NOMO-1 treated with dmso at 0.1 percent for 144 hours (cell line): ENCODE results near the gene RFX8.

Source experiments
- DNase-seq: peaks from one replicate; lab custom pipeline; 2025; ENCODE audit not compliant: unreplicated experiment; lab: John Stamatoyannopoulos, UW

The RFX8 gene

DNA sequence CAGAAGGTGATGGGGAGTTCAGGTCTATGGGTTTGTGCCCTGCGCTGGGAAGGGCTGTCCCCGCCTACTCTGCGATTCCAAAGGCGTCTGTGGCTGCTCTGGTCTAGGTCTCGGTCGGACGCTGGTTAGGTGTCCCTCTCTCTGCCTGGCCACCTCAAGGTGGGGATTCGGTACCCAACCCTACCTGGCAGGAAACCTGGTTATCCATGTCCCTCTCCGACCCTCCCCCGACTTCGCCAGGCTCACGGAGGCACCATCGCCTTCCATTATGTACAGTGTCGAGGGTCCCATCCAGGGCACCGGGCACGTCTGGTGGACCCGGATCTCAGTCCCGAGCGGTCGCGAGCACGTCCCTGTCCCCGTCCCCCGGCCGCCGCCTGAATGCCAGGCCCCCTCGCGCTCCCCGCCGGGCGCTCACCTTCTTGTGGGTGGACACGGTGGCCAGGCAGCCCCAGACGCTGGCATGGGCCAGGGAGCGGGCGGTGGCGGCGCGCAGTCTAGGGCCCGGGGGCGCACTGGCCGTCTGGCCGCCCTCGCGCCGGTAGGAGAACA, 88.2 kb downstream of the RFX8 start:
- no peak for DNase-seq

DNA sequence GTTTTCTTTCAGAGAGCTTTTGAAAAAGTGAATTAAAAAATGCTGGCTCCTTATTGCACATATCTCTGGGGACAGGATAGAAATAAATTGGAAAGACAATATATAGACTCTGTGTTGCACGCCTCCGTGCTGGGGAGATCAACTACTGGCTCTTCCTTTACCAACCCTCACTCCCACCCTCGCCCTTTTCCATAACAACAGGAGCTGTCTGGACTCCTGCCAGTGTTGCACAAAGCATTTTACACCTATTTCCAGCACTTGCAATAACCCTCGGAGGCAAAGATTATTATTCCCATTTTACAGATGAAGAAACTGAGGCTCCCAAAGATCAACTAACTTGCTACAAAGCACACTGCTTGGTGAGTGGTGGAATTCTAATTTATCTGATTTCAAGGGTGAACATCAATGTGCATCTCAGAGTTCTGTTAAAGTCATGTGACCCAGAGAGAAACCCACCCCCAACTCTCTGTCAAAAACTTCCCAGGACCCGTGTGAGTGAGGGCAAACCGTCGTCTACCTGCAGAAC, 91.8 kb downstream of the RFX8 start:
- no peak for DNase-seq

DNA sequence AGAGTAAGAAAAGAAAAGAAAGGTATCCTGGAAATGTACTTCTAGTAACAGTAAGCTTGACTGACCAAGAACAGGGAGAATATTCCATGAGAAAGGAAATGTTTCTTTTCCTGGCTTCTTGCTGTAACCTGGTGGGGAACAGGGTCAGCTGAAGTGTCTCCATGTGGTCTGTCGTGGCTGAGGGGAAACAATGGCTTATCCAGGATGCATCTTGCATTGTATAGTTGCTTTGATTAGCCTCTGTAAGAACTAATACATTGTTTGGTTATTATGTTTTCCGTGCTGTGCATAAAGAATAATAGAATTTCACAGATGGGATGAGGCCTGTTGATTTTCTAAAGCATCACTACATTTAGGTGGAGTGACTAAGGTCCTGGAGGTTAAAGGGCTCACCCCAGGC, 92.5 kb downstream of the RFX8 start:
- no peak for DNase-seq

DNA sequence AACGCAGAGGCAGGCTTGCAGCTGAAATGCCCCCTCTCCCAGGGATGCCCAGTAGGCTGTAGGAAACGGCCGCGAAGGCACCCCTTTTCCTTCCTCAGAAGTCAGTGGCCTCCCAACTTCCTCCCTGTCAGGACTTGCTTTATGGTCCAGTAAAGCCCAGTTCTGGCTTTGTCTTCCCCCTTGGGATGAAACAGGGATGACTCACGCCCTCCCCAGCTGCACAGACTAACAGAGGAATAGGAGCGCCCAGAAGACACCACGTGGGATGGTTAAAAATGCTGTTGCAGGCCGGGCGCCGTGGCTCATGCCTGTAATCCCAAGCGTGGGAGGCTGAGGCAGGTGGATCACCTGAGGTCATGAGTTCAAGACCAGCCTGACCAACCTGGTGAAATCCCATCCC, 94.5 kb downstream of the RFX8 start:
- no peak for DNase-seq

DNA sequence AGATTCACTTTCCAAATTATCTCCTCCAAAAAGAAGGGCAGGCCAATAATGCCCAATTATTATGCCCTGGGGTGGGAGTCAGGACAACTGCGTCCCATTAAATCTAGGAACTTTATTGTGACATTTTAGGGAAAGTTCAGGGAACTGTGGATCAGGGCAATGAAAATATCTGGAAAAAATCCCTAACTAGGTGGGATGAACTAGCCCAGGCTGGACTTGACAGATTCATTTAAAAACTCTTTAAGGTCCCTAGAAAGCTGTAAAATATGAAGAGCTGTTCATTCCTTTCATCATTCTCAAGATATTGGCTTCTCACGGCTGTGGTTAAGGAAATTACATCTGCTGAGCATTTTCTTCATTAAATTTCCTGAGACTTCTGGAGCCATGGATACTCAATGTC, 95.8 kb downstream of the RFX8 start:
- no peak for DNase-seq

DNA sequence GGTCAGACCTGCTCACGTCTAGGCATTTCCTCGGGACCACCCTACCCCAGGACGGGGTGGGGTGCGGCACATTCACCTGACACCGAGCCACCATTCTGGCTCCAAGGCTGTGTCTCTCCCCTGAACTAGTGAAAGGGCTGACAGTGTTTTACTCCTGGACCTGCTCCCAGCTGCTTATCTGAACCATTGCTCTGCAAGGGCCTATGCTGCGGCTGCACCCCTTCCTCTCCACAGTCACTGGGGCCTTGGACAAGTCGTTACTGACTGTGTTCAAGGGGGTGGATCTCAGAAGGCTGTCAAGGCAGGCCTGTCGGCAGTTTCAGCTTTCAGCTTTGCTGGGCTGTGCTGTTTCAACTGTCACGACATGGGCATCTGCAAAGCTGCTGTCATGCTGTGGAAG, 99.3 kb downstream of the RFX8 start:
- DNase-seq = no peak

DNA sequence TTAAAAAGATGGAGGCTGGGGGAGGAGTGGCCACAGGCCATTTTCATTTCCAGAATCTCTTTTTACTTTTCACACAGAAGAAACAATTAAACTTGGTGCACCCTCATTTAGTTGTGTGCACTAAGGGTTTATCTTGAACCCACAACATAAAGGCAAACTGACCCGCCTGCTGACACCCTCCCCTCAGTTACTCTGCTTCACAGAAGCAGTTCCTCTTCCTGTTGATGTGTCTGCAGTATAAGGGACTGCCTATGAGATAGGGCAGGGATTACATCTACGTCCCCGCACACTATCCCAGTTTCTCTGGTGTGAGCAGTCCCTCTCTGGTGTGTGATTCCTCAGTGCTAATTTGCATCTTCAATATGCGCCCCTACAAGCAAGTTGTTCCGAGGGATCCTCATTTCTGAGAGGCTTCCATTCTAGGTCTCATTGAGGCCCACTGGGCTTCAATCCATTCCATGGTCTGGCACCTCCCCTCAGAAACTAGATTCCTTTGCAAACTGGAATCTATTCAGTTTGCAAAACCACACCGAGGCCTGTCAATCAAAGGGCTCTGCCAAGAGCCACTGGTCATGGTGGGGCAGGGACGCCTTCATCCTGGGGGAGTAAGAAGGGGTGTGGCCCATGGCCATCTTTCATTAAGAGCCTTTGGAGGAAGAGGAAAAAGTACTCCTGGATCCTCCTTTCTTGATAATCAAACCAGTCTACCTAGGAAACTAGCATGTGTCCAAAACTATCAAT, 99.9 kb downstream of the RFX8 start:
- DNase-seq = no peak

DNA sequence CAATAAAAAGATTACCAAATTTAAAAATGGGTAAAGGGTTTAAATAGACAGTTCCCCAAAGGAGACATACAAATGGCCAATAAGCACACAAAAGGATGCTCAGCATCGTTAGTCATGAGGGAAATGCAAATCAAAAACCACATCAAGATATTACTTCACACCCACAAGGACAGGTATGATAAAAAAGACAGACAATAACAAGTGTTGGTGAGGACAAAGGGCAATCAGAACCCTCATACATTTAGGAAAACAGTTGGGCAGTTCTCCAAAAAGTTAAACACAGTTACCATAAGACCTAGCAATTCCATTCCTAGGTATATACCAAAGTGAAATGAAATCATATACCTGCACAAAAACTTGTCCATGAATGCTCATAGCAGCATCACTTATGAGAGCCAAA, 102.1 kb downstream of the RFX8 start:
- no peak for DNase-seq

DNA sequence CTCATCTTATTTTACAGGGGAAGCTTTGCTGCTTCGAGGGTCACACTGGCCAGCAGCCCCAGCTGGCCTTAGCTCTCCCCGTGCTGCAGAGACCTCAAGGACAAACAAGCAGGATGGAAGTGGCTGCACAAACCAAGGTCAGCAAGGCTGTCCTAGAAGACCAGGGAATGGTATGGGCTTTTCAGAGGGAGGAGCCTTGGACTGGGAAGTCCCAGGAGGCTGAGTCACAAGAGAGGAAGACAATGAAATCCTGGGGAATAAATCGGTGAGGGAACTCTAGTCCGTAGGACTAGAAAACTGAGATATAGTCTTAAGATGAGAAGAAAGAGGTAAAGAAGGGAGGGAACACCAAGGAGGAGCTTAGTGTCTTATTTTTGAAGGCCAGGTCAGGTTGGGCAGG, 103.3 kb downstream of the RFX8 start:
- no peak for DNase-seq

DNA sequence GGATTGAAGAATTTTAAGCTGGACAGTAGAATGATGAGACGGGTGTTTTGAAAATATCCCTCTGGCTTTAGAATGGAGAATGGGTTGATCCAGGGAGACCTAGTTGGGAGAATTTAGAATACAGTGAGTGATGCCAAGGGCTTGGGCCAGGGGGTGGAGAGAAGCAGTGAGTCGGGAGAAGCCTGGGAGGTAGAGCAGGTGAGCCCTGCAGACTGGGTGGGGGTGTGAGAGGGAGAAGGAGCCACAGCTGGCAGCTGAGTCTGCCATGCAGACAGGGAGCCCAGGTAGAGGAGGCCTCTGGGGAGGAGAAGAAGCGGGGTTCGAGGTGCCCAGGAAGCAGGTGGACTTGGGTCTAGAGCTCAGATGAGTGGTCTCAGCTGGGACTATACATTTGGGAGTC, 105.8 kb downstream of the RFX8 start:
- DNase-seq = no peak

DNA sequence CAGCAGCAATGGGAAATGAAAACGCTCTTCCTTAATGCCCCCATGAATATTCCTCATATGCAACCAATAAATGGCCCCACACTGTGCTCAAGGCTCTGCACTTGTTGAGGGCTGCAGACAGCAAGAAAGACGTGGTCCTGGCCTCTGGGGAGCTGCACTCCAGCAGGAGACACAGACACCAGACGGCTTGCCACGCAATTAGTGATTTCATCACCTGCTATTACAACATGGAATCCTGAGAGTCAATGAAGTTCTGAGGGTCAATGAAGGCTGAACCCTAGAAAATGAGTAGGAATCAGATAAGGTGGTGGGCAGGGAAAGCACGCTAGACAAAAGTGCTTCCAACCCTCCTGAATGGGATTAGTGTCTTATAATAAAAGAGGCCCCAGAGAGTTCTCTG, 106.5 kb downstream of the RFX8 start:
- DNase-seq = no peak

DNA sequence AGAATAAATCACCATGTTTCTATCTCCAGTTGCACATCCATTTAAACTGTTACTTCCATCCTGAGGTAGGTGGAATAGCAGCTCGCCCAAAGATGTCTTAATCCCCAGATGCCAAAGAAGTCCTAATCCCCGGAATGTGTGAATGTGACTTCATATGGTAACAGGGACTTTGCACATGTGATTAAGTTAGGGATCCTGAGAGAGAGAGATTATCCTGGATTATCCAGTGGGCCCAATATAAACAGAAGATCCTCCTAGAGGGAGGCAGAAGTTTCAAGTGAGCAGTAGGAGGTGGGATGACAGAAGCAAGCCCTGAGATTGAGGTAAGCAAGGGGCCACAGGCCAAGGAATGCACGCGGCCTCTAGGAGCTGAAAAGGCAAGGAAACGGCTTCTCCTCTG, 107.4 kb downstream of the RFX8 start:
- DNase-seq = no peak

DNA sequence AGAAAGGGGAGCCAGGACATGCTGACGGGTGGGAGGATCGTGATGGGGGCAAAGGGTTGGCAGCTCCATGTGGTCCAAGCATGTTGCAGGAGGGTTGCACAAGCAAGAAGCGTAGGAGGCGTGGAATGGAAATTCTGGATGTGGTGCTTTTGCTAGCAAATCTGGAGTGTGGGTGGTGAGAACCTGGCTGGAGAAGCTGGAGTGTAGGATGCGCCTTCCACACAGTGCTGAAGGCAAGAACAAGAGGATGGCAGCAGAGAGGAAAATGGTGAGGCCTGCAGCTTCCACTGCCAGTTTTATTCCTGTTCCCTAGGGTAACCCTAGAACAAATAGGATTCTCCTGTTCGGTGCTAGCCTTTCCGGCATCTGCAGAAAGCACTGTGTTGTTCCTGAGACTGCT, 110.0 kb downstream of the RFX8 start:
- no peak for DNase-seq

DNA sequence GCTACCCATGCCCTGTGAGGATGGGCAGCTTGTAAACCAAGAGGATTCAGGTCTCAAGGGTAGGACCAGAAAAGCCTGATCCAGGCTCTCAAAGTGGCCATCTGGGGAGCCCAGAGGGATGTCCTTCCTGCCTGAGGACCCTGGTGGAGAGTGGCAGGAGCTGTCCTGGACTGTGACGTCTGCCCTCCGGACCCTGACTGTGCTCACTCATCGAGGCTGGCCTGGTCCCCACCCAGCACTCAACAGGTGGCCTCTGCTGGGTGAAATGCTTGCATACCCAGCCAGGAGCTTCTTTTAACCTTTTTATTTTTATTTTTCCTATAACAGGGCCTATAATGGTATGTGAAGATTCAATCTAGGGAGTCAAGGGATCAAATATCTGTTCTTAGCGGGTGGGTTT, 112.1 kb downstream of the RFX8 start:
- DNase-seq = no peak

DNA sequence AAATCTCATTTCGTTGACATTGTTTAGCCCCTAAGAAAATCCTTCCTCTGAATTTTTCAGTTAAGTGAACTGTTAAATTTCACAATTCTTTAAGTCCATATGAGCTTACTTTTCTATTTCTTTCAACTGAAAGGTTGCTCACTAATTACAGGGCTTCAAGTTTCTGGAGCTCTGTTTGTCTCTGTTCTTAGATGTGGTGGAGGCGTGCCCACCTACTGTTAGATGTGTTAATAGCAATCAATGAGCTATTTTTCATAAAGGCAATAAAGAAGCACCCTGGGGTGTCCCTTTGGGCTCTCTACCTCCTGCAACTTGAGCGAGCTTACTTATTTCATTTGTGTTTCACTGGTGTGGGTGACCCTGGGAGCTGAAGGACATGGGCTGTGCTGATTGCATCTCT, 112.6 kb downstream of the RFX8 start:
- no peak for DNase-seq

DNA sequence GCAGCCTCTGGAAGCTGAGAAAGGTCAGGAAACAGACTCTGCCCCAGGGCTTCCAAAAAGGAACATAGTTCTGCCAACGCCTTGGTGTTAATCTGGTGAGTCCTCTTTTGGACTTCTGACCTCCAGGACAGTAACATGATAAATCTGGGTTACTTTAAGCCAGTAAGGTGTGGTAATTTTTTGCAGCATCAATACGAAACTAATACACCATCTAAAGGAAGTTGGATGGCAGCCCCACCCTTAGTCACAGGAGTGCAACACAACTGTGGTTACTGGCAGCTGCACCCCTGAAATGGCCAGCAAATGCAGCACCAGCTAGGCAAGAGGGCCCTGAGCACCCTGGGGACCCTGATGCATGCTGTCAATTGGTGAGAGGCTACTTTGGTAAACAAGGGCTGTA, 113.4 kb downstream of the RFX8 start:
- DNase-seq = no peak

DNA sequence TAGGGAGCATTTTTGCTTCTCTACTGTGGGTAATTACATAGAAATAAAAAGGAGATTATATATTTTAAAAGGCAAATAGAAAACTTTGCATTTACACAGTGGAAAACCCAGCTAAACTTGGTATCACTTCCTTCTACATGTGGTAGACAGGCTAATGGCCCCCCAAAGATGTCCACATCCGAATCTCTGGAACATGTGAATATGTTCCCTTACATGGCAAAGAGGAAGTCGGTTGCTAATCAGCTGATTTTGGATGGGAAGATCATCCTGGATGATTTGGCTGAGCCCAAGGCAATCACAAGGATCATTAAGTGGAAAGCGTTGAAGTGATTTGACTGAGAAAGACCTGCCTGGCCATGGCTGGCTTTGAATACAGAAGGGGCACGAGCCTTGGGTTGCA, 113.8 kb downstream of the RFX8 start:
- peak; percentile 11 for DNase-seq

DNA sequence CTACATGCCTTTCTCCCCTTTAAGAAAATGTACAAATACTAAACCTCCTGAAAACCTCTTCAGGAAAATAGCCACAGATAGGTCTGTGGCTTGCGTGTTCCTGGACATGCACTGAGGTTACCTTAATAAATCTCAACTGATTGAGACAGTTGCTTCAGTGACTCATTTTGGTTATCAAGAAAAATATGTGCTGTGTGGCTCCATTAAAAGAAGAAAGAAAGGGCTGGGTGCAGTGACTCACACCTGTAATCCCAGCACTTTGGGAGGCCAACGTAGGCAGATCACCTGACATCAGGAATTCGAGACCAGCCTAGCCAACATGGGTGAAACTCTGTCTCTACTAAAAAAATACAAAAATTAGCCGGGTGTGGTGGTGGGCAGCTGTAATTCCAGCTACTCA, 114.7 kb downstream of the RFX8 start:
- no peak for DNase-seq

DNA sequence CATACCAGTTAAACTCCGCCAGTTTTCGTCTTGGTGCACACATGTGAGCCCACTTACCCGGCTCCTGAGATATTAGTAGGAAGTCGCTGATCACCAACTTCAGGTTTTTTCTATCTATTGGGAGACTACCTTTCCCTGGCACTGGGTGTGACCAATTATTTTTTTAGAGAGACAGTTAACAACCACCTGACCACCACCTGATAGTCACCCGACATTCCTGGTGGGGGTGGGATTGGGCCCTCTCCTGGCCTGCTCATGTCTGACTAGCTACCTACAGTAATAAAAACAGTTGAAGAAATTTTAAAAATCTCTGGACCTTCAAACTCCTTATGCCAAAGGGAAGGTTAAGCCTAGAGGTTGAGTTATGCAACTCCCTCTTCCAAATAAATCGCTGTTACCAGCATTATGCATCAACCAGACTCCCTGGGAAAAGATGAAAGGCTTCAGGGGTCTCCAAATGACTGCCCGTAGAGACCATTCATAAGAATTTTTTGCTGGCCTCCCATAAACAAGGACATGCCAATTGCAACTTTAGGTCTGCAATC, 115.4 kb downstream of the RFX8 start:
- DNase-seq = no peak

DNA sequence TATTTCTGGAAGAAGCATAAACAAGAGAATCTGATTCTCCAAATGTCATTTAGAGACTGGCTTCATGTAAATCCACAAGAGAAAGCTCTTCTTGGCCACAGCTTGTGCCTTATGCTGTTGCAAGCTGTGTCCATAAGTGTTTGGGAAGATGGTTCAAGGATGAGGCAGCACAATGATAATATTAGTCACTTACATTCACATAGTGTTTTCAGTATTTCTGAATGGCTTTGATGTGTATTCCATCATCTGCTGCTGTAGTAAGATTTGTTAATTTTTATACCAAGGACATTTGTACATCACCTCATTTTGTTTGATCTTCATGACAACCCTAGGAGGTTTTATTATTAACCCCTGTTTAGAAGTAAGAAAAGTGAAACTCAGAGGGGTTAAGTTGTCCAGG, 117.5 kb downstream of the RFX8 start:
- no peak for DNase-seq

DNA sequence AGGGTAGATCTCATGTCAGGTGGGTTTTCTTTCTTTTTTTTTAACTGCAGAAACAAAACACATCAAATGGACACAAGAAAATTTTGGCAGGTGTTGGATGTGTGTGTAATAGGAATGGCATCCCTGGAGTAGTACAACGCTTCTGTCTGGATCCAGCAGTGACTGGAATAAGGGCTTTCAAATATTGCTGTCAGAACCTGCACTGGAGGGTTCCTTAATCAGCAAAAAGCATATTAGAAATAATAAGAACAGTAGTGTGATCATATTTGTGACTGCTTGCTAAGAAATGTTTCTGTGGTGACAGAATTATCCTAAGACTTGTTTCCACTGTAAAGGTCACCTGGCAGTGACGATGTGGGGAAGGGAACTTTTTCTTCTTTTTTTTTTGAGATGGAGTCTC, 118.4 kb downstream of the RFX8 start:
- DNase-seq = no peak

DNA sequence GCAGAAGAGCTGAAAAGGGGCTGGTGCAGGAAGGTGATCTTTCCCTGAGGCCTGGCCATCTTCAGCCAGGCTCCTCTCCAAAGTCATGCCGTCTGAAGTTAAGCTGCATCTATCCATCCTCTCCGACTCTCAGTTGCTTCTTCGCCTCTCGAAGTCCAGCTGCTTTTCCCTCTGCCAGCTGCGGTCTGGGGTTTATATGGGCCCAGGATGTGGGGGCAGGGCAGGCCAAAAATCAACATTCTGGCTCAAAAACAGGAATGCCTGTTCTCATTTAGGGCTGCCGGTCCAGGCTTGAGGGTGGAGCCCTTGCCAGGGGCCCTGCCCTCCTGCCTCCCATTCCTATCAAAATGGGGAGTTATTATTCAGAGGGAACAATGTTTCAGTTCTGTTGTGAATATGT, 118.9 kb downstream of the RFX8 start:
- DNase-seq = no peak
